Measurements from ENCODE around the gene RASGRP2. TPM values are rescaled to one million over a fixed set of nuclear protein-coding genes. Genes with fewer than 3 reads are reported as not detected.

Gene RASGRP2
- total RNA-seq, 2 donors from 2014 or later, result 13.3 to 28.7 TPM

DNA sequence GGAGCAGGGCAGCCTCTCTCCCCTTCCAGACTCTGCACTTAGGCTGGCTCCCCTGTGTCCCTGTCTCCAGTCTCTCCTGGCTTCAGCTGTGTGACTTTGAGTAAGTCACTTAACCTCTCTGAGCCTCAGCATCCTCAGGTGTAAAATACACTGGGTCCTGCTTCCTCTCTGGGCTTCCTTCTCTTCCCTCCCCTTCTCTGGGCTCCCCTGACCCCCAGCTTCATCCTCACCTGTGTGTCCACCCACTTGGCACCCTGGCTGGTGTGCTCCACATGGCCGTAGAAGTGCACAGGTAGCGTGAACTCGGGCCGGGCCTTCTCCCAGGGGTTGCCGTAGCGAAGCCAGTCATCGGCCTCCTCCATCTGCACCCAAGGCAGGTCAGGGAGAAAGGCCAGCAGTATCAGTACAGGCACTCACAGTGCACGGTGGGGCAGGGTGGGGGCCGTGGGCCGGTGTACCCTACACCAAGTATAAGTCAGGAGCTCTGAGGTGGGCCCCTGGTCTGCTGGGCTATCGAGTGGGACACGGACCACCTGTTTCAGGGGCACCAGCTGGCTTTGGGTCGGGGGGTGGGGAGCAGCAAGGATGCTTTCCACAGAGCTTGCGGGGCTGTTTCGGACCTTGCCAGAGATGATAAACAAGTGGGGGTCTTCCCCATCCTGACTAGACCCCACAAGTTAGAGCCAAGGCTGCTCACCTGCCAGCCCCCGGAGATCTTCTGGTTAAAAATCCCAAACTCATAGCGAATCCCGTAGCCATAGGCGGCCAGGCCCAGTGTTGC lies 13.8 kb upstream of the RASGRP2 start:
- no peaks in the 10 kb centered on the region for H3K4me1 ChIP-seq (replicated peaks)
- no peaks in the 10 kb centered on the region for H3K36me3 ChIP-seq
- TF ChIP-seq, protein P1, sequence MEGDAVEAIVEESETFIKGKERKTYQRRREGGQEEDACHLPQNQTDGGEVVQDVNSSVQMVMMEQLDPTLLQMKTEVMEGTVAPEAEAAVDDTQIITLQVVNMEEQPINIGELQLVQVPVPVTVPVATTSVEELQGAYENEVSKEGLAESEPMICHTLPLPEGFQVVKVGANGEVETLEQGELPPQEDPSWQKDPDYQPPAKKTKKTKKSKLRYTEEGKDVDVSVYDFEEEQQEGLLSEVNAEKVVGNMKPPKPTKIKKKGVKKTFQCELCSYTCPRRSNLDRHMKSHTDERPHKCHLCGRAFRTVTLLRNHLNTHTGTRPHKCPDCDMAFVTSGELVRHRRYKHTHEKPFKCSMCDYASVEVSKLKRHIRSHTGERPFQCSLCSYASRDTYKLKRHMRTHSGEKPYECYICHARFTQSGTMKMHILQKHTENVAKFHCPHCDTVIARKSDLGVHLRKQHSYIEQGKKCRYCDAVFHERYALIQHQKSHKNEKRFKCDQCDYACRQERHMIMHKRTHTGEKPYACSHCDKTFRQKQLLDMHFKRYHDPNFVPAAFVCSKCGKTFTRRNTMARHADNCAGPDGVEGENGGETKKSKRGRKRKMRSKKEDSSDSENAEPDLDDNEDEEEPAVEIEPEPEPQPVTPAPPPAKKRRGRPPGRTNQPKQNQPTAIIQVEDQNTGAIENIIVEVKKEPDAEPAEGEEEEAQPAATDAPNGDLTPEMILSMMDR (IDR thresholded peaks at IDR 0.05), result no peak
- TF ChIP-seq POLR2A (IDR thresholded peaks at IDR 0.05) (no peak), POLR2AphosphoS5 (IDR thresholded peaks at IDR 0.05) (no peak)
- intact Hi-C loops (cut with DNase I), result no loop called here
- no peak overlapping the region for H3K4me3 ChIP-seq
- DNase-seq (ENCODE audit: low spot score), result no peak
- no peak overlapping the region for H3K27ac ChIP-seq
- no peaks in the 10 kb centered on the region for H3K9me3 ChIP-seq
- no peaks in the 10 kb centered on the region for H3K27me3 ChIP-seq (replicated peaks; ENCODE audit: insufficient read depth)
- 80% methylated on average over 14 of the region's 19 CpGs for WGBS

DNA sequence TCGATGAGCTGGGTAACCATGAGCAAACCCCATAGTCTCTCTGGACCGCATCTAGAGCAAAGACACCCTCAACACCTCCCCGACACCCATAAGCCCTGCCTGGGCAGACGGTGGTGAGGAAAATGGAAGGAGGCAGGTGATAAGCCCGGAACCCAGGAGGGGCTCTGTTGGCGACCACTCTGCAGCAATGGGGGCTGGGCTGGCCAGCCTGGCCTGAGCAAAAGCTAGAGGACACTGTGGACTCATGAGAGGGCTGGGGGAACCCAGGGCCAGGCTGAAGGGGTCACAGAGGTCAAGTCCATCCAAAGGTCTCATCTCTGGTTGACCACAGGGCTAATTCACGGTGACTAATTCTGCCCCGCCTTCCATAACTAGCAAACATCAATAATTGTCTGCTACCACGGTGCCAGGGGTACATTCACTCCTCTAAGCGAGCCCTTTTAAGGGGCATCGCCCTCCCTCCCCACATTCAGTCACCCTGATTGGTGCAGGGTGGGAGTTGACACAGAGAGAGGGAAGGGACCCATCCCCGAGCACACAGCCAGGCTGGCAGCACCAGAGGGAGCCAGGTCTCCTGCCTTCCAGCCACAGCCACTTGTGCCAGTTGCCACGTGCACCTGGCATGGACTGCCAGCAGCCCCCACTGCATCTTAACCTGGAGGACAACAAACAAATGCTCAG lies 11.9 kb upstream of the RASGRP2 start:
- no peak overlapping the region for H3K27ac ChIP-seq
- 87% methylated on average over 11 of the region's 13 CpGs for WGBS

GRCh38 chr11:64754919-64755662 lies 11.1 kb upstream of the RASGRP2 start:
- Histone ChIP-seq H3K27me3 (replicated peaks; ENCODE audit: insufficient read depth) (no peaks in the 10 kb centered on the region), H3K4me1 (replicated peaks) (no peaks in the 10 kb centered on the region), H3K4me3 (no peak overlapping the region), H3K9me3 (no peaks in the 10 kb centered on the region), H3K36me3 (no peaks in the 10 kb centered on the region), H3K27ac (no peak overlapping the region)
- DNase-seq (ENCODE audit: low spot score), result no peak
- TF ChIP-seq POLR2AphosphoS5 (IDR thresholded peaks at IDR 0.05), result no peak
- TF ChIP-seq, protein P1 (IDR thresholded peaks at IDR 0.05), result no peak
- no peak for TF ChIP-seq POLR2A (IDR thresholded peaks at IDR 0.05)
- intact Hi-C loops (cut with DNase I), result no loop called here
- 90% methylated on average over 21 of the region's 21 CpGs for WGBS

More for the DNA sequence above, 11.9 kb upstream of the RASGRP2 start:
- H3K4me1 ChIP-seq (replicated peaks), result no peaks in the 10 kb centered on the region
- TF ChIP-seq, protein P1 (IDR thresholded peaks at IDR 0.05), result no peak
- no peak for TF ChIP-seq POLR2AphosphoS5 (IDR thresholded peaks at IDR 0.05)
- no peak for TF ChIP-seq POLR2A (IDR thresholded peaks at IDR 0.05)
- intact Hi-C loops (cut with DNase I), result no loop called here
- H3K36me3 ChIP-seq, result no peaks in the 10 kb centered on the region
- H3K9me3 ChIP-seq, result no peaks in the 10 kb centered on the region
- no peak for DNase-seq (ENCODE audit: low spot score)
- H3K27me3 ChIP-seq (replicated peaks; ENCODE audit: insufficient read depth), result no peaks in the 10 kb centered on the region
- no peak overlapping the region for H3K4me3 ChIP-seq

DNA sequence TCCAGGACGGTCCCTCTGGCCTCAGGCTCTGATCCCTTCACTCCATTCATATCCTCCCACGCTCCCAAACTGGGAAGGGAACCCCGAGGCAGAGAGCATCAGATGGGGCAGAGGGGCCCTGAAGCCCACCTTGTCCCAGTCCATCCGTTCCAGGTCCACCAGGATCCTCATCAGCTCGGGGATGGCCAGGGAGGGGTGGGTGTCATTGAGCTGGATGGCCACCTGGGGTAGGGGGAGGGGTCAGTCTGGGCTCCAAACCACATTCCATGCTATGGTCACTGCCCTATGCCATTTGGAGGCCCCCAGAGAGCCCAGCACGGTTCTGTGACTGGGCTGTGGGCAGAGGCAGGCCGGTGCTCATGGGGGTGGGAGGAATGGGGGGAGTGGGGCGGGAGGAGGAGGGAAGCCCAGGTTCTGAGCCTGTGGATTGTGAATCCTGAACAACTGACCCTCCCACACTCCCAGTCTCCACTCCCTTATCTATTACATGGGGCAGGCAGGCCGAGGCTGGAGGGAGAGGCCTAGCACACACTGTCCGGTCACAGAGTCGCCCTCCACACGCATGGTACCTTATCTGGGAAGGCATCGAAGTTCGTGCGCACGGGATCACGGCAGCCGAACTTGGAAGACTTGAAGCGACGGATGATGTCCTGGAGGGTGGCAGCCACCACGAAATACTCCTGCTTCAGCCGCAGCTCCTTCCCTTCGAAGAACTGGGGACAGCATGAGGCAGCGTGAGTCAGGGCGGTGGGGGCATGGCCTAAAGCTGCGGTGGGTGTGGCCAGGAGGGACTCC lies 10.4 kb upstream of the RASGRP2 start:
- H3K27ac ChIP-seq, result no peak overlapping the region
- TF ChIP-seq POLR2AphosphoS5 (IDR thresholded peaks at IDR 0.05), result no peak
- TF ChIP-seq, protein P1 (IDR thresholded peaks at IDR 0.05), result no peak
- no peak for TF ChIP-seq POLR2A (IDR thresholded peaks at IDR 0.05)
- no peak for DNase-seq (ENCODE audit: low spot score)
- H3K9me3 ChIP-seq, result no peaks in the 10 kb centered on the region
- WGBS, result 84% methylated on average over 26 of the region's 26 CpGs
- no peaks in the 10 kb centered on the region for H3K4me1 ChIP-seq (replicated peaks)
- H3K27me3 ChIP-seq (replicated peaks; ENCODE audit: insufficient read depth), result no peaks in the 10 kb centered on the region
- intact Hi-C loops (cut with DNase I), result no loop called here
- H3K36me3 ChIP-seq, result no peaks in the 10 kb centered on the region
- no peak overlapping the region for H3K4me3 ChIP-seq

Measured in prostate gland (tissue), 2 donors.